ENCODE data around the gene ZFAND3.

The ZFAND3 gene

DNA sequence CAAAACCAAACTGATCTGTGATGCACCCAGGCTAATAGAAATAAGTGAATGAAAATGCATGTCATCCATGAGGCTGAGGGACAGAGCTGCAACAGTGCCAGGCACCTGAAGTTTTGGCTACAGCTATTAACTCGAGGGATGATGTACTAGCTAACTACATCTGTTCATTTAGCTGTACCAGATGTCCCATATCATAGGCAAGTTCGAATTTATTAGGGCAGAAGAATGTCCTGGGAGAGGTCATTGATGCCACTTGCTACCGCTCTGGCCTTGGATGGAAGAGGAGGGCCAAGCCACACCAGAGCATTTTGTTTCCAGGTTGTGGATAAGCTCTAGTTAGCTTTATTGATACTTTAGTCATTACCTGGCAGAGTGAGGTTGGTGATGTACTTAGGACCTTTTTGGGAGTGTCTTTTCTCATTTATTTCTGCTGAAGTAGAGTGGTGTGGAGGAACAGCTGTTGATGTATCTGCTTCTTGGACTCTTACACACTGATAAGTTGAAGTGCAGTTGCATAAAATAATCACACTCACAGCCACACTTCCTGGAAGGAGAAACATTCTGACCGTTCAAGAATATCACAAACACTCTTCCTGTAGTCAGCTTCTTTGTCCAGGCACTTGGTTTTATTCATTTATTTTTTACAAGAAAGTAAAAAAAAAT is 8.2 kb downstream of the ZFAND3 start:
- no peak for DNase-seq

DNA sequence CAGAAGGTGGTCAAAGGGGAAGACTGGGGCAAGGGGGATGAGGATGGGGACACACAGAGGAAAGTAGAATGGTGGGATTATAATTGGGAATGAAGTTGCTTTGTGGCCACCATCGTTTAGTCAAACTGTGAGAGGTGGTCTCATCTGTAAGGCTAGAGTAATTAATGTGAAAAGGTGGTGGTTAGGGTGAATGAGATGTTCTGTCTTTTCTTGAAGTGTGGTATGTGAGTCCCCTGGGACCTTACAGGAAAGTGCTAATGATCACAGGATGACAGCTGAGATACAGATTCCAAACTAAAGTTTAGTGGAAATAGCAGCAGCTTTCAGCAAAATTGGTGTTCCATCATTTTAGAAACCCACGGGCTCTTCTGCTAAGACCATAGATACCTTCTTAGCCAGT is 10.7 kb downstream of the ZFAND3 start:
- DNase-seq, result no peak

DNA sequence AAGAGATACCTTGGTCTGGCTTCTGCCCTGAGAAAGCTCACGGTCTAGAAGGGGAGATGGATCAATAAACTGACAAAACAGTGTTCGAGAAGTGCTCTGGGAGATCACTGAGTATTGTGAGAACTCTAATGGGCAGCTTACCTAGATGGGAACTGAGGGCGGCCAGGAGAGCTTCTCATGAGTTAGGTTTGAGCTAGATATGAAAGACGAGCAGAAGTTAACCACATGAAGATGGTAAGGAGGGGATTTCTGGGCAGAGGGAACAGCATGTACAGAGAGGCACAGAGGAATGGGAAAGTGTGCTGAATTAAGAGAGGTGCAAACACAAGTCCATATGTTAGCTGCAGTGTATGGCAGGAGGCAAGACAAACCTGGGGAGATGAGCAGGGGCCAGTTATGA is 11.9 kb downstream of the ZFAND3 start:
- DNase-seq, result no peak

DNA sequence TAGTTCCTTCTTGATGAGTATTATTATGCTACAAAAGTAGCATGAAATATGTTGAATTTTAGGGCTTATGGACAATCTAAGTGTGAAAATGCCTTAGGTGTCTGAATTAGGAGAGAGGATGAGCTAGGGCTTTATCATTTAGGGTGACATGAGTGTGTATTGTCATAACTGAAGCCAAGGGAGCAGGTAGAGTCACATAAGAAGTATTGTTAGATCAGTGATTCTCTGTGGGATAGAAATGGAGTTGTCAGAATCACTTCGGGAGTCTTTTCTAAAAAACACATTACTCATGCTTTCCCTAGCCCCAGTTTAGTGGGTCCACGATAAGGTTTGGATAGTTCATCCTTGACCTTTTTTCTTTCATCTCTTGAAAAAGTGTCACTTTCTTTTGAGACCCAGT is 16.4 kb downstream of the ZFAND3 start:
- no peak for DNase-seq

DNA sequence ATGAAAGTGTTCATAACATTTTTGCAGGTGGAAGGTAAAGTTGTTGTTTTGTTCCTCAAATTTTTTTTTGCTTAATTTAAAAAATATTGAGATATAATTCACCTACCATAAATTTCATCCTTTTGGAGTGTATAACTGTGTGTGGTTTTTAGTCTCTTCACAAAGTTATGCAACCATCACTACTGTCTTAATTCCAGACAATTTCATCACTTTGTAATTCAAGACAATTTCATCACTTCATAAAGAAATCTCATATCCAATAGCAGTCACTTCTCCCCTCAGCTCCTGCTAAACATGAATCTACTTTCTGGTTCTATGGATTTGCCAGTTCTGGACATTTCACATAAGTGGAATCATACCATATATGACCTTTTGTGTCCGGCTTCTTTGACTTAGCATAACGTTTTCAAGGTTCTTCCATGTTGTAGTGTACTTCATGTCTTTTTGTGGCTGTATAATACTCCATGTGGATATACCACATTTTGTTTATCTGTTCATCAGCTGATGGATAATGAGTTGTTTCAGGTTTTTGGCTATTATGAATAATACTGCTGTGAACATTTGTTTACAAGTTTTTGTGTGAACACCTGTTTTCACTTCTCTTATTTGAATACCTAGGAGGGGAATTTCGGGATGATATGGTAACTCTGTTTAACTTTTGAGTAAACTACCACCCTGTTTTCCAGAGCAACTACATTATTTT is 18.8 kb downstream of the ZFAND3 start:
- DNase-seq, result no peak

DNA sequence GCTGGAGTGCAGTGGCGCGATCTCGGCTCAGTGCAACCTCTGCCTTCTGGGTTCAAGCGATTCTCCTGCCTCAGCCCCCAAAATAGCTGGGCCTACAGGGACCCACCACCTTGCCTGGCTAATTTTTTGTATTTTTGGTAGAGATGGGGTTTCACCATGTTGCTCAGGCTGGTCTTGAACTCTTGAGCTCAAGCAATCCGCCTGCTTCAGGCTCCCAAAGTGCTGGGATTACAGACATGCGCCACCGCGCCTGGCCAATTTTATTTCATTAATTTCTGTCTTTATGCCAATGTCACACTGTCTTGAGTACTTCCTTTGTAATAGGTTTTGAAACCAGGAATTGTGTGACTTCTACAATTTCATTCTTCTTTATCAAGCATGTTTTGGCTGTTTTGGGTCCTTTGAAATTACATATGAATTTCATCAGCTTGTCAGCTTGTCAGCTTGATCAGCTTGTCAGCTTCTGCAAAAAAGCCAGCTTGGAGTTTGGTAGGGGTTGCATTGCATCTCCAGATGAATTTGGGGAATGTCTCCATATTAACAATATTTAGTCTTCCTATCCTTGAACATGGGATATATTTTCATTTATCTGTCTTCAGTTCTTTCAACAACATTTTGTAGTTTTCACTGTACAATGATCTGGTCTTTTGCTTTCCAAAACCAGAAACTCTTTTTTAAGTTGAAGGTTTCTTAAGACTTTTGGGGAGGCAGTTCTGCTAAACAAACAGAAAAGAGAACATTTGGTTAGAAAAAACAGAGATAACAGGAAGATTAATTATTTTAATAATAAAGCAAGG is 20.8 kb downstream of the ZFAND3 start:
- DNase-seq, result no peak

DNA sequence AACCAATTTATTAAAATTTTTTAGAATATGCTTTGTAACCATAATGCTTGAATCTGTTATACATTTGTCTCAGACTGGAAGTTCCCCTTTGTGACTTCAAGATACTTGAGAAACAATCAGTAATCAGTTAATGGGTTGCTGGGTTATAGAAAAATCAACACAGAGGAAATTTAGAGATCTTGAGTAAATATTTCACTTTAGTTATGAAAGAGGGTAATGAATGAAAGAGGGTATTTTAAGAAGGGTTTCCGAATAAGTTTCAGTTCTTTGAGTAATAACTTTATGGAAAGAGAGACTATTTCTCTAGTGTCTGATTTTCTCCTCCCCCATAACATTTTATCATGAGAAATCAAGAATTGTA is 21.4 kb downstream of the ZFAND3 start:
- DNase-seq, result no peak

DNA sequence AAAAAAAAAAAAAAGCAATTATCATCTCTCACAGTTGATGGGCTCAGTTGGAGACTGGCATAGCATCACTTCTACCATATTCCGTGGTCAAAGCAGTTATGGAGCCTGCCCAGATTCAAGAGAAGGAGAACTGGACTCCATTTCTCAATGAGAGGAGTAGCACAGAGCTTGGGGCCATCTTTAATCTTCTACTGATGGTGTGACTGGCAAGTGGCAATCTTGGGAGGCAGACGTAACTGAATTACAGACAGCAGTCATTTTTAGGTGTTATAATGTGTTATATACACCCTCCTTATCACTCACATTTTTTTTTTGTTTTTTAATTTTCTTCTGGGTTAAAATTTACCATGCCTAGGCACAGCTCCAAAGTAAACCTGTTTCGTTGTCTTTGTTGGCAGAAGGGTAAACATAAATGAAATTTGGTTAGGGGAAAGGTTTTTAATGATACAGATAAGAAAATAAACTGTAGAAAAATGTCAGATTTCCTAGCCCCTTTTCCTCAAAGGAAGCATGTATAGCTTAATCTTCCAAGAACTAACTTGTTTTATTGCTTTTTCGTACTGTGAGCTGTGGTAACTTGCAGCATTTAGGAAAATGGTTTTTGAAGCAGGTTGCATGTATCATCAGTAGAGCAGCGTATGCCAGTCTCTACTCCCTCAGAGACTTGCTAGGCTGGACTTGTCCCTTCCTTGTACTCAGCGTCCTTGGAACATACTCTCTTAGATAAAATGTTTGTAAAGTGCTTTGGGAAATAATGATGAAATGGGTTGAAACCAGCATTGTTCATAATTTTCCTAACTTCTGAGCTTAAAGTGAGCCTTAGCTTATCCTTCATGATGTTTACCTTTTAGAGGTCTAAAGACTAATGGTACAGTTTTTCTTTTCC is 25.7 kb downstream of the ZFAND3 start:
- no peak for DNase-seq

DNA sequence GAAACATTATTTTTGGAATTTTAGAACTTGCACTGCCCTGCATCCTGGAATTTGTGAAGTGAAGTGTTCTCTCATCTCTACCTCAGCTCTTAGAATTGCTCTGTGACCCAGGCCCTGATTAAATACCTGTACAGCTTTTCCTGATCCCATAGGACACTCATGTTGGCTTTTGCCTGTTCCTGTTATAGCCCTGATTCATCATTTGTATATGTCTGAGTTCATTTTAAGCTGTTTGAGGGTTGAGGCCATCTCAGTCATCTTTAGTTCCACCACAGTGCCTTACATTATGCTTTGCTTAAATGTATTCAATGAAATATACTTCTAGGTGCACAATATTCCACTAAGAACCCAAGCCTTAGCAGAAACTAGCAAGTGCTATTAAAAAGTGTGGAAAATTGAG is 26.4 kb downstream of the ZFAND3 start:
- DNase-seq, result no peak

DNA sequence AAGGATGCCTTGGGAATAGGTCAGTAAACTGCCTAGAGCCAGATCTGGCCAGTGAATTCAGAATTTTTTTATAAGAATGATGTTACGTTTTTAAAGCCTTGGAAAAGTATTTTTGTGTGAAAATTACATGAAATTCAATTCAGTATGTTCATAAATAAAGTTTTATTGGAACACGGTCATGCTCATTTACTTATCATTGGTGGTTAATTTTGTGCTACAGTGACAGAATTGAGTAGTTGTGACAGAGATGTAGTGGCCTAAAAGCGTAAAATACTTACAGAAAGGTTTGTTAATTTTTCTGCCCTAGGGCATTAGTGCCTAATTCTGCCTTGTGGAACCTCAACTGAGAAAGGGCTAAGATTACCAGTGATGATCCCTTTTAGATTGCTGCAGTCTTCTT is 28.2 kb downstream of the ZFAND3 start:
- DNase-seq, result no peak

DNA sequence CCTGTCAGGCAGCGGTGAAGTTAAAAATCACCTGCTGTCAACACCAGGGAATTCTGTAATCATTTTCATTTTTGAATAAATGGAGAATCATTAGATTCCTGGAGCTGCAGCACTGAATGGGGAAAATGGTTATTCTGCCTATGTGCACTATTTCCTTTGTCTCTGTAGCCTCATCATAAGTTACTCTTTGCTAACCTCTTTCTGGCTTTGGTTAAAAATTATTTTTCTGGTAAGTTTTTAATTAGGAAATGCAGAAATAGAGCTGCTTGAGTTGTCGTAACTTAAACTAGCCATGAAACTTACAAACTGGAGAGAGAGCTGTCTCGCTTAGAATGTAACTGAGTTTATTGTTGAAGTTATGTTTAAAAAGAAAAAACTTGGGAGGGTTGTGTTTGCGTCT is 28.8 kb downstream of the ZFAND3 start:
- no peak for DNase-seq

DNA sequence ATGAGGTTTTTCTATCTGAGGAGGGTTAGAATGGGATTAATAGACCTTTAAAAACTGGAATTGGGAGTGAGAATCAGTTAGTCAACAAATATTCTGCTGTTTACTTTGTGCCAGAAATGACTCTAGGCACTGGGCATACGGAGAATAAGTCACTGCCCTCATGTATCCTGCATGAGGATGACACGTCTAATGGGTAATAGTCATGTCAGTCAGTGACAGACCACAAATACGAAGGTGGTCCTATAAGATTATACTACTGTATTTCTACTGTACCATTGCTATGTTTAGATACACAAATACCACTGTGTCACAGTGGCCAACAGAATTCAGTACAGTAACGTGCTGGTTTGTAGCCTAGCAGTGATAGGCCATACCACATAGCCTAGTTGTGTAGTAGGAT is 30.7 kb downstream of the ZFAND3 start:
- DNase-seq, result no peak

DNA sequence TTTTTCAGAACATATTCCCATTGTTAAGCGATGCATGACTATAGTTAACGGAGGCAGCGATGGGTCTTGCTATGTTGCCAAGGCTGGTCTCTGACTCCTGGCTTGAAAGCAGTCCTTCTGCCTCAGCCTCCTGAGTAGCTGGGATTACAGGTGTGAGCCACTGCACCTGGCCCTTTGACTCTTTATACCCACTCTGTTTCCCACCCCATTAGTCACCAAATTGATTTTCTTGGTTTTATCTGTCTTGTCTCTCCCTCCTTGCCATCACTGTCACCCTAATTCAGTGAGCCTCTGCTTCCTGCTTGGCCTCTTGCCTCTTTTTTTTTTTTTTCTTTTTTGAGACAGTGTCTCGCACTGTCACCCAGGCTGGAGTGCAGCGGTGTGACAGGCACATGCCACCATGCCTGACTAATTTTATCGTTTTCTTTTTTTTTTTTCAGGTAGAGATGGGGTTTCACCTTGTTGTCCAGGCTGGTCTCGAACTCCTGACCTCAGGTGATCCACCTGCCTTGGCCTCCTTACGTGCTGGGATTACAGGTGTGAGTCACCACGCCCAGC is 31.3 kb downstream of the ZFAND3 start:
- no peak for DNase-seq

DNA sequence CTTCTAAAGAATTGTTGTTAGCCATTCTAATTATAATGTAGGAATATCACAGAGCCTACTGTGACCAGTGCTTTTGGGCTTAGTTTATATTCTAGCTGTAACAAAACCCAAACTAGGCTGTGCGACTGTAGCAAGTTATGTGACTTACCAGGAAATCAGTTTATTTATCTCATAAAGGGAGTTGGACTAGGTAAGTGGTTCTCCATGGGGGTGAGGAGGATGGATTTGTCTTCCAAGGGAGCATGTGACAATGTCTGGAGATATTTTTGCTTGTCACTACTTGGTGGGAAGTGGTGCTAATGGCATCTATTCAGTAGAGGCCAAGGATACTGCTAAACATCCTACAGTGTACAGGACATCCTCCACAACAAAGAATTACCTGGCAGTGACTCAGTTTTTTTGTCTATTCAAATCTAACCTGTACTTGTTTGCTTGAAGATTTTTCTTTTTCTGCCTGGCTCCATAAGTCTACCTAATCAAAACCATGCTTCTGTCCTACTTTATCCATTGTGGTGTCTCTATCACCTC is 32.5 kb downstream of the ZFAND3 start:
- no peak for DNase-seq

DNA sequence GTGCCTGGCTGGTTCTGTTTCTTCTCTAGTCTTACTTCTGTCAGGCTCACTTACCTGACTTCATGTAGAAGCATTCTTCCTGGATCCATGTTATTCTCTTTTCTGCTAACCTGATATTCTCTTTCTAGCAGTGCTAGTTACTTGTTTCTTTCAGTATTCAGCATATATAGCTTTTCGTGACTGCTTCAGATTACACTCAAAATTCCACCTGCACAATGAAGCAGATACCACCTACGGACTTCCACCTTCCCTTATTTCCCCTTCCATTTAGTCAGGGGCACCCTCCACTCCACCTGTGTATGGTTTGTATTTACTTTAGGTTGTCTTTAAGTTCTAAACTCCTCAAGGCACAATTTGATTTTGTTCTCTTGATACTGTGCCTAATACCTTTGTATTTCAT is 36.8 kb downstream of the ZFAND3 start:
- DNase-seq, result no peak

DNA sequence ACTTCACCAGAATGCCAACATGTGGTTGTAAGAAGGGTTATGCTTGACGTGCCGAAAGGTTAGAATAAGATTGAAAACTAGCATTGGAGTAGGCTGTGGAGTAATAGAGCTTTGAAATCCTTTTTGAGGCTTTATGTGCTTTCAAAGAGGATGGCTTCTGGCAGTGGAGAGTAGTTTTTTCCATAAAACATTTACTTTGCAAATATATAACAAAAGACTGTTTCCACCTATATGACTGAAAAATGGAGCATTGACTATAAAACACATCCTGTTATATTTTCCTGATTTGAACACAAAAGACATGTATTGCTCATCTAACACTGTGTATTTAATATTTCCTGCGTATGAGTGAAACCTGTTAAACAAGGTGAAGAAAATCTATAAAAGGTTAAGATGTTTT is 38.8 kb downstream of the ZFAND3 start:
- no peak for DNase-seq

DNA sequence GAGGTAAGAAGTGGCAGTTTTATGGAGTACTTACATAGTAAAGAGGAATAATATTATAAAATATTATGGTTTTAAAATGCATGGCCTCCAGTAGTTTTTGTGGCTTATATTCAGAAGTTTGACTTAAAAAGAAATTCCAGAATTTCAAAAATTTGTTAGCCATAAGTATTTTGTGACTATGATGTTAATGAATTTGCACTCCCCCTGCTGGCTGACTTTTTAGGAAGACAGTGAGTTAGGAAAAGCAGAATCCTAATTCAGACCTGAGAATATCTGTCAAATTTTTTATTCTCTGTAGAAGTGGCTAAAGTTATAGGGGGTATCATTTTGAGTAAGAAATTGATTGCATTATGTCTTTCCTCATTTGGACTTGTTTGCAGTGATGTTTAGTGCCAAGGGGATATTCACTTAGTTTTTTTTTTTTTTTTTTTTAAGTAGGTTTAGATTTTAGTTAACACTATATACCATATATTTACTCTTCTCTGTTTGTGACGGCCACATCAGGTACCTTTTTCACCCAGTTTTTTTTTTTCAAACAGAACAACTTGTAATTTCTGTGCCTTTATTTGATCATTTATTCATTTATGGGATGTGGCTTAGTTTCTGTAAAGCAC is 40.8 kb downstream of the ZFAND3 start:
- DNase-seq, result no peak

DNA sequence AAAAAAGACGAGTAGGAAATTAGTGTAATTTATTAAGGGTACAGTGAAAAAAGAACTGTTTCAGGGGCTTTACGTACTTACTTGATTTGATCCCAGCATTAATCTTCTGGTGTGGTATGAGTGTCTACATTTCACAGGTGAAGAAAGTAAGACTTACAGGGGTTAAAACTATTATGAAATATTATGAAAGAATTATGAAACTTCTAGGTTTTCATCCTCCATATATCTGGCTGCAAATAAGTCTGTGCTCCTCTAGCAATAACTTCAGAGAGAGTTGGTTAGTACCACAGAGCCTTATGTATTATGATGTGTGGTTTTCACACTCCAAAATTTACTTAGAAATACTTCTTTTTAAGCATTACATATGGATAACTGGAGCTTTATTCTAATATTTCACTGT is 41.9 kb downstream of the ZFAND3 start:
- DNase-seq, result no peak

DNA sequence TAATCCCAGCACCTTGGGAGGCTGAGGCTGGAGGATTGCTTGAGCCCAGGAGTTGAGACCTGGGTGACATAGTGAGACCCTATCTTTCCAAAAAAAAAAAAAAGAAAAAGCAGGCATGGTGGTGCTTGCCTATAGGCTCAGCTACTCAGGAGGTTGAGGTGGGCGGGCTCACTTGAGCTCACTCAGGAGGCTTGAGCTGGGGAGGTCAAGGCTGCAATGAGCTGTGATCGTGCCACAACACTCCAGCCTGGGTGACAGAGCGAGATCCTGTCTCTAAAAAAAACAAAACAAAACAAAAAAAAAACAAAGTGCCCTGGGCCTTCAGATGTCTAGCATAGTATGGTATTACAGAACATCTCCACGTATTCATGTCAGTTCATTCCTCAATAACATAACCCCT is 42.9 kb downstream of the ZFAND3 start:
- no peak for DNase-seq

DNA sequence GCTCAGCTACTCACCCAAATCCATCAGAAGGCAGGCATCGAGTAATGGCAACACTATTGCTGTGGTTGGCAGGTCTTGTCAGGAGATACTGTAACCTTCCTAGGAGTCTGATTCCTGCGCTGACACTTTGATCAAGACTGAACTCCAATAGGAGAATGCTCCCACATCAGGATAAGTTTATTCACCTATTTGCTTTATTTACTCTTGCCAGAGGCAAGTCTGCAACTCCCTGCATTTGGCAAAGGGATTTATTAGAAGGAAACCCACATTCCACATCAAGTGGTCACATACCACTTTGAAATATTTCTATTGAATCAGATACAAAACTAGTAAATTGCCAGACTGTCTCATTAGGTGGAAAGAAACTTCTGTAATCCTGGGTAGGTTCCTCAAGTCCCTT is 43.5 kb downstream of the ZFAND3 start:
- no peak for DNase-seq

DNA sequence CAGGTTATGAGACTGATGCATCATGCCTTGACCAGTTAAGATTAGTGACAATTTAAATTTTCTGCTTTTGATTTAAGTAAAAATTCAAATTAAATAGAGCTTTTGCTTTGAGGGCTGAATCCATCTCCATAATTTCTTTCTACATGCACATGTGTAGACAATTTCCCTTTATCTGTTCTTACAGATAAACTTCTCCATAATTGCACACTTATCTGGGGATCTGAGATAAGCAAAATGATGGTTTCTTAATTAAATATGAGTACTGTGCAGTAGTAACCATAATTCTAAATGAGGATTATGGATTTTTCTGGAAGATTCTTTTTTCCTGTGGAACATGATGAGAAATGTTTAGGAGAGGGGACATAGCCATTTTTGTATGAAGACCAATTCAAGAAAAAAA is 44.7 kb downstream of the ZFAND3 start:
- DNase-seq, result no peak

DNA sequence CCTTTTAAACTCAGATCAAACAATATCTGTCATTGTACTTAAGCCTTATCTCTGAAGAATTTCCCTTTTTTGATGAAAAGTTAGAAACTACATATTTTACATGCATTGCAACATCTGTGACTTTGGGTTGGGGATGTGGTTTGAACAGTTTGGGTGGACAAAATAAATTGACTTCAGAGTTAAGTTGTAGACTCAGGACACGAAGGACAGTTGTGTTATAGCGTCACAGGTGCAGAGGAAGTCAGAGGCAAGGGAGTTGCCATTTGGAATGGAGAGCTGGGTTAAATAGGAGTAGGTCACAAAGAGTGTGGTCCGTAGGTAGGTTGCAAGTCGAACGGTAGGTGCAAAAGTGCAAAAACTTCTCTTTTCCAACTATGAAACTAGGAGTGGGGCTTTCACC is 46.0 kb downstream of the ZFAND3 start:
- no peak for DNase-seq
